GM10266 (cell line): ENCODE results near the gene HS3ST4.
A peak's percentile ranks its signal among the peaks of the same experiment; 100 is the strongest.

Experiments used
- DNase-seq: peaks from one replicate; pipeline ENCODE4 v3.0.0; 2012; ENCODE audit errors: extremely low spot score
- TF ChIP-seq, protein P1 (sequence below): IDR thresholded peaks from 2 replicates; pipeline ENCODE4 v1.5.1; 2012; ENCODE audit warnings: mild to moderate bottlenecking, low read depth; ENCODE audit not compliant: control insufficient read depth, insufficient read depth; ENCODE audit errors: missing control alignments

HS3ST4 gene

DNA sequence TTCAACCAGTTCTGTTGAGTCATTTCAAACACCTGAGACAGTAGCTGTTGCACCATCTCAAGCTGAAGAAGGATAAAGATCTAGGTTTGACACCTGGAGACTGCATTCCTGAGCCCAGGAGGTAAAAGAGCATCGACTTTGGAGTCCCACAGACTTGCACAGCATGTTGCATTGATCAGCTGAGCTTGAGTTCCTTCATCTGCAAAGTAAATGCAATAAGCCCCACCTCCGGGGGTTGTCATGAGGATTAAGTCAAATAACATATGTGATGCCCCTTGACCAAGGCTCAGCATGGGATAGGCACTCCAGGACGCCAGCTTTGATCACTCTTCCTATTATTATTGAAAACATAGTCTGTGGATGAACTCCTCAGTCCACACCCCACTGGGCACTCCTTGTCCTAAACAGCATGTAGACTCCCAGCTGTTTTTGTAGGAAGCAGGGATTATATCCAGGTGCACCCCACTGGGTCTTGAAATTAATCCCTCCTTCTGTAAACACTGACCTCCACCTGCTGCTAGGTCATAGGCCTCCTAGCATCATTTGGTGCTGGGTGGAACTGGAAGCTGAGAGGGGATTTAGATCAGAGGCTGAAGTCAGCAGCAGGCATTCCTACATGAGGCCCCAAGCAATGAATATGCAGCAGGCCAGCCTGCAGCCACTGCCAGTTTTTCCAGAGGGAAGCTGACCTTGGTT, 259.0 kb downstream of the HS3ST4 start:
- DNase-seq, result no peak

DNA sequence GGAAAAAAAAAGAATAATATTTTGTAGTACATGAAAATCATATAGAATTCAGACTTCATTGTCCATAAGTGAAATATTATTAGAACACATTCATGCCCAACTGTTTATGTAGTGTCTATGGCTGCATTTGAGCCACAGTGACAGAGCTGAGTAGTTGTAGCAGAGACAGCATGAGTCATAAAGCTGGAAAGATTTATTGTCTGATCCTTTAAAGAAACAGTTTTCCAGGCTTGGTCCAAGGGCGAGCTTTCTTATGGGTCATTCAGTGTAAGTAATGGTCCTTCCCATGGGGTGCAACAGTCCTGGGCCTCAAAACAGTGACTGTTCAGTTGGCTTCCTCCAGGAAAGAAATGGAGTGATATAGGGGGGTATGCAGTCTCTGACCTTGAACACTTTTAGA, 260.2 kb downstream of the HS3ST4 start:
- no peak for DNase-seq
- TF ChIP-seq, protein P1, sequence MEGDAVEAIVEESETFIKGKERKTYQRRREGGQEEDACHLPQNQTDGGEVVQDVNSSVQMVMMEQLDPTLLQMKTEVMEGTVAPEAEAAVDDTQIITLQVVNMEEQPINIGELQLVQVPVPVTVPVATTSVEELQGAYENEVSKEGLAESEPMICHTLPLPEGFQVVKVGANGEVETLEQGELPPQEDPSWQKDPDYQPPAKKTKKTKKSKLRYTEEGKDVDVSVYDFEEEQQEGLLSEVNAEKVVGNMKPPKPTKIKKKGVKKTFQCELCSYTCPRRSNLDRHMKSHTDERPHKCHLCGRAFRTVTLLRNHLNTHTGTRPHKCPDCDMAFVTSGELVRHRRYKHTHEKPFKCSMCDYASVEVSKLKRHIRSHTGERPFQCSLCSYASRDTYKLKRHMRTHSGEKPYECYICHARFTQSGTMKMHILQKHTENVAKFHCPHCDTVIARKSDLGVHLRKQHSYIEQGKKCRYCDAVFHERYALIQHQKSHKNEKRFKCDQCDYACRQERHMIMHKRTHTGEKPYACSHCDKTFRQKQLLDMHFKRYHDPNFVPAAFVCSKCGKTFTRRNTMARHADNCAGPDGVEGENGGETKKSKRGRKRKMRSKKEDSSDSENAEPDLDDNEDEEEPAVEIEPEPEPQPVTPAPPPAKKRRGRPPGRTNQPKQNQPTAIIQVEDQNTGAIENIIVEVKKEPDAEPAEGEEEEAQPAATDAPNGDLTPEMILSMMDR, result no peak

More for the DNA sequence above, 259.0 kb downstream of the HS3ST4 start:
- TF ChIP-seq, protein P1, result no peak

GRCh38 chr16:25952983-25953382, 261.2 kb downstream of the HS3ST4 start:
- TF ChIP-seq, protein P1, result no peak

DNA sequence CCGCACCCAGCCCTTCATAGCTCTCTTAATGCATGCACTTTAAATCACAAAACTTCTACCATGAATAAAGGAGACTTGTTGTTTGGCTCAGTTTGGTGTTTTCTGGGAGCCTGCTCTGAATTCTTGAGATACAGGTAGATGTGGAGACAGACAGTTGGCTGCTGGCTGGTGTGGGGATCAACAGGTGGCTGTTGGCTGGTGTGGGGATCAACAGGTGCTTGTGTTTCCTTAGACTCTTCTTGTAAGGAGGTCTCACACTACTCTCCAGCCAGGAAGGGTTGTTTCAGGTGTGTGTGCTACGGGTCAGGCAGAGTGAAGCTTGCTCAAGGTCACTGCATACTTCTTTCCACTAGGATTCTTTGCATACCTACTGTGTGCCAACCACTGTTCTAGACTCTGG, 265.9 kb downstream of the HS3ST4 start:
- DNase-seq, result no peak
- TF ChIP-seq, protein P1, result no peak

More at GRCh38 chr16:25952983-25953382, 261.2 kb downstream of the HS3ST4 start:
- no peak for DNase-seq

DNA sequence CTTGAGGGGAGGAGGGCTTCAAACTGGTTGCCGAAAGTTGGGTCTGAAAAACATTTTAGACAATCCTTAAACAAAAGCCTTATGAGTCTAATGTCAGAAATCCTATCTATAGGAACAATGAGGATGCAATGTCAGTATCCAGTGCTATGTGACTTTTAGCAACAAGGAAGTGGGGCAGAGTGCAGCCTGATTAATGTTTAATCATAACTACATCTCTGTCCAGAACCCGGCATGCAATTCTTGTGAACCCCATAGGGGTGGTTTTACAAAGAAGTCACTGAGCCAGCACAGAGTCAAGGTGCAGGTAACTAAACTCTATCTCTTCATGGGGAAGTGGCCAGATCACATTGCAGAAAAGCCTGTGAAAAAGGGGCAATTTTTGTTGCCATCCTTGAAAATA, 267.5 kb downstream of the HS3ST4 start:
- DNase-seq, result no peak

DNA sequence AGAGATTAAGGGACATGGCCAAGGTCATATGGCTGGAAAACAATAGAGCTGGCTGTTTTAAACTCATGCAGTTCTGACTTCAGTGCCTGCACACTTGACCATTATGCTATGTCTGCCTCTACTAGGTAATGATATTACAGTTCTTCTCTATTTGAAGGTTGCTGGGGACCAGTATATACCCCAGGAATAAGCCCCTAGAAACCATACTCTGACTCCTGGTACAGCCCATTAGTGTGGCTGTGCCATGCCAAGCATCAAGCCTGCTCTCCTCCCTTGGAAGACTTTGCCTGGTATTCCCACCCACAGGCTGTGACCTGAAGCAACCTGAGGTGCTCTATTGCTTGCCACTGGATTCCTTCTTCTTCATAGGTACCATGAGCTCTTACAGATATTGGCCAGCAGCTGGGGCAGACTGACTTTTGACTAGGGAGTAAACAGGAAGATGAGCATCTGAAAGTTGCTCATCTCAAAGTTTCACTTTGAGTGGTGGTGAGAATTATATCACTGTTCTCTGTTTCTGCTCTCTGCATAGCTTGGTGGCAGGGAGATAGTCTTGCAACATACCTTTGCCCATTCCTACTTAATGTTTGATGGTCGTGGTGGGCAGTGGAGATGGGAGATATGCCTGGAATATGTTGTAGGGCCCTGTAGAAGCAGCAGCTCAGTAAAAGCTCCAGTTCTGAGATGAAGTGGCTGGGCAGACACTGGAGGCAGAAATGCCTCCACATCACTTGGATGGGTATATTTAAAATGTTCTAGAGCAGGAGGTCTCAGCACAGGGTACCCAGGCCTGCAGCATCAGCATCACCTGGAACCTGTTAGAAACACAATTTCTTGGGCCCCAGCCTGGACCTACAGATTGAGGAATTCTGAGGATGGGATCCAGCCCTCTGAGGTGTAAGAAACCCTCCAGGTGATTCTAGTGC, 274.7 kb downstream of the HS3ST4 start:
- TF ChIP-seq, protein P1, result no peak
- DNase-seq, result peak; percentile 23

More for the DNA sequence above, 267.5 kb downstream of the HS3ST4 start:
- TF ChIP-seq, protein P1, result no peak
